Progenitor cell of endocrine pancreas (in vitro differentiated cells): ENCODE data around the gene GNAI2. TPM values are rescaled to one million over a fixed set of nuclear protein-coding genes. Genes with fewer than 3 reads are reported as not detected.

Source experiments
- DNase-seq: peaks from one replicate; pipeline ENCODE4 v3.0.0; 2021; ENCODE audit warnings: low spot score; ENCODE audit not compliant: unreplicated experiment
- H3K27ac Mint-ChIP-seq: 2 replicates; pipeline ENCODE4 v1.8.0; 2021; ENCODE audit warnings: mild to moderate bottlenecking, moderate library complexity, mixed read lengths
- H3K27me3 Mint-ChIP-seq: 2 replicates; pipeline ENCODE4 v1.8.0; 2021; ENCODE audit warnings: mixed read lengths
- H3K36me3 Mint-ChIP-seq: 2 replicates; pipeline ENCODE4 v1.8.0; 2022; ENCODE audit warnings: mixed read lengths; ENCODE audit not compliant: insufficient read depth
- H3K4me1 Mint-ChIP-seq: 2 replicates; pipeline ENCODE4 v1.8.0; 2021; ENCODE audit warnings: low read depth, mixed read lengths
- H3K4me3 Mint-ChIP-seq: 2 replicates; pipeline ENCODE4 v1.8.0; 2021; ENCODE audit warnings: low read depth, mild to moderate bottlenecking, moderate library complexity, mixed read lengths
- H3K9me3 Mint-ChIP-seq: 2 replicates; pipeline ENCODE4 v1.8.0; 2021; ENCODE audit warnings: low read depth, mixed read lengths
- CTCF ChIP-seq: fragments of 200-600 bp; sonication (generic); IDR thresholded peaks from one replicate; pipeline ENCODE4 v1.5.0; 2021; ENCODE audit warnings: antibody characterized with exemption, mild to moderate bottlenecking; ENCODE audit not compliant: unreplicated experiment
- total RNA-seq: library from RNA; stranded (reverse); gene quantifications from 2 replicates; pipeline ENCODE4 v1.2.1, GENCODE V29; 2021

GNAI2 gene
- total RNA-seq, 1 donor from 2014 or later = 171 TPM

- H3K27ac Mint-ChIP-seq = peak overlapping the region; percentile 89
- peaks cover 11% of the 10 kb centered on the region for H3K36me3 Mint-ChIP-seq
- H3K9me3 Mint-ChIP-seq = no peaks in the 10 kb centered on the region
- no peaks in the 10 kb centered on the region for H3K27me3 Mint-ChIP-seq
- H3K4me1 Mint-ChIP-seq = peaks cover 31% of the 10 kb centered on the region
- H3K4me3 Mint-ChIP-seq = no peak overlapping the region
- TF ChIP-seq CTCF = no peak
- no peak for DNase-seq
Observed at GRCh38 chr3:50258029-50258680, 22.2 kb downstream of the GNAI2 start.

GRCh38 chr3:50258979-50259378 lies 23.0 kb downstream of the GNAI2 start:
- DNase-seq = no peak
- Mint-ChIP-seq H3K4me3 (no peak overlapping the region), H3K27ac (peak overlapping the region; percentile 87), H3K36me3 (peaks cover 11% of the 10 kb centered on the region), H3K9me3 (no peaks in the 10 kb centered on the region), H3K27me3 (no peaks in the 10 kb centered on the region), H3K4me1 (peaks cover 33% of the 10 kb centered on the region)
- no peak for TF ChIP-seq CTCF

- Mint-ChIP-seq H3K27me3 (no peaks in the 10 kb centered on the region), H3K36me3 (peaks cover 11% of the 10 kb centered on the region), H3K4me1 (peaks cover 38% of the 10 kb centered on the region), H3K4me3 (no peak overlapping the region), H3K9me3 (no peaks in the 10 kb centered on the region), H3K27ac (peak overlapping the region; percentile 87)
- DNase-seq = no peak
- no peak for TF ChIP-seq CTCF
Observed at GRCh38 chr3:50259432-50260026, 23.5 kb downstream of the GNAI2 start.

- peaks cover 11% of the 10 kb centered on the region for H3K36me3 Mint-ChIP-seq
- peak overlapping the region; percentile 96 for H3K27ac Mint-ChIP-seq
- H3K9me3 Mint-ChIP-seq = no peaks in the 10 kb centered on the region
- DNase-seq = peak; percentile 95
- peak overlapping the region; percentile 56 for H3K4me3 Mint-ChIP-seq
- no peaks in the 10 kb centered on the region for H3K27me3 Mint-ChIP-seq
- TF ChIP-seq CTCF = peak; percentile 99
- peaks cover 42% of the 10 kb centered on the region for H3K4me1 Mint-ChIP-seq
Observed at GRCh38 chr3:50260027-50260941, 24.3 kb downstream of the GNAI2 start.

- H3K27me3 Mint-ChIP-seq = no peaks in the 10 kb centered on the region
- H3K4me3 Mint-ChIP-seq = peak overlapping the region; percentile 56
- H3K9me3 Mint-ChIP-seq = no peaks in the 10 kb centered on the region
- no peak for TF ChIP-seq CTCF
- H3K36me3 Mint-ChIP-seq = peaks cover 11% of the 10 kb centered on the region
- H3K27ac Mint-ChIP-seq = peak overlapping the region; percentile 96
- peaks cover 46% of the 10 kb centered on the region for H3K4me1 Mint-ChIP-seq
- DNase-seq = no peak
Observed at GRCh38 chr3:50260942-50261441, 25.0 kb downstream of the GNAI2 start.
